ENCODE results near the gene CENPT. TPM values are rescaled to one million over a fixed set of nuclear protein-coding genes. Genes with fewer than 3 reads are reported as not detected.

The CENPT gene
- total and polyA plus RNA-seq, 10 of the 15 experiments (the other 5 are each of a cell fraction or from before 2014, with no cell fraction given) = 1.1 to 45.7 (median 24.5) TPM

- Histone ChIP-seq H2AFZ (ENCODE audit: control insufficient read depth, low read depth, low read length) (peak within 1 kb of the TSS; percentile 98), H3K27me3 (replicated peaks in 1 of 2; ENCODE audit: control insufficient read depth in 2 of 2, insufficient read depth in 2 of 2, low read length in 1 of 2) (no peaks in the 10 kb centered on the region), H3K79me2 (ENCODE audit: control insufficient read depth, insufficient read depth, low read length) (peaks cover 40% of the 10 kb centered on the region), H3K4me1 (ENCODE audit: control insufficient read depth, insufficient read depth, low read length) (peaks cover 22% of the 10 kb centered on the region), H3K4me2 (ENCODE audit: control insufficient read depth, insufficient read depth) (peak within 1 kb of the TSS; percentile 92), H3K4me3 (peak within 1 kb of the TSS; percentile 94), H3K9ac (ENCODE audit: control insufficient read depth, insufficient read depth, low read length) (peak within 1 kb of the TSS; percentile 86), H3K27ac (ENCODE audit: control insufficient read depth, insufficient read depth) (peak within 1 kb of the TSS; percentile 75), H3K9me3 (replicated peaks; ENCODE audit: control insufficient read depth, insufficient read depth, low read length) (no peaks in the 10 kb centered on the region), H3K36me3 (ENCODE audit: control insufficient read depth in 2 of 2, insufficient read depth in 2 of 2, low read length in 1 of 2) (0 out of 4 replicates have a peak, but pooled peaks cover 0 to 2% of the 10 kb centered on the region in 2 experiments), H4K20me1 (ENCODE audit: control insufficient read depth, insufficient read depth) (no peaks in the 10 kb centered on the region)
- BruUV-seq (replicated peaks) = no TSS peak
- intact Hi-C loops (cut with micrococcal nuclease; ENCODE audit: unreplicated experiment) (loop anchor here (2.0 kb wide), 2 partner anchors 88 to 134 kb away; partner anchors contain the start of gene GFOD2), in situ Hi-C loops (cut with MboI) (no loop called here)
- under 1% methylated on average over 54 of the region's 54 CpGs for WGBS (ENCODE audit: insufficient coverage, insufficient replicate concordance, low lambda C conversion rate, missing lambda C conversion rate)
- FAIRE-seq (peak; percentile 89), DNase-seq (ENCODE audit: low read depth, low spot score) (peak; percentile 99), ATAC-seq (peak; percentile 93)
- RAD21 ChIA-PET (ENCODE audit: unreplicated experiment) = interaction anchor here (0.7 to 3.0 kb wide), 13 partner anchors 10 to 286 kb away, joined by 3 to 18 read pairs (median 4); partner anchors contain the start of genes GFOD2, NUTF2 and PSMB10
- POLR2A ChIA-PET = interaction anchor here (0.5 to 1.3 kb wide), 11 partner anchors 9 to 278 kb away, joined by 3 to 9 read pairs (median 4); partner anchors contain the start of genes GFOD2, NFATC3 and NUTF2
- CTCF ChIA-PET = interaction anchor here (0.7 to 3.0 kb wide), 15 partner anchors 9 to 317 kb away, joined by 3 to 41 read pairs (median 4); partner anchors contain the start of gene CARMIL2
- SMC1A ChIA-PET (ENCODE audit: uncharacterized antibody, unreplicated experiment) = interaction anchor here (0.6 to 2.0 kb wide), 16 partner anchors 9 to 314 kb away, joined by 3 to 13 read pairs (median 3); partner anchors contain the start of gene GFOD2
- TF ChIP-seq ZNF687 (IDR thresholded peaks at IDR 0.05) = no peak
- 0 out of 3 replicates have a peak, but pooled peaks have one; percentile 5 for TF ChIP-seq POU2F2 (IDR thresholded peaks at IDR 0.05; ENCODE audit: borderline replicate concordance, low read depth, low read length)
- TF ChIP-seq DPF2 (IDR thresholded peaks at IDR 0.05) = no peak; the same call in 1 of the 2 replicates
- TF ChIP-seq NR2C2 (IDR thresholded peaks at IDR 0.05; ENCODE audit: borderline replicate concordance, control insufficient read depth, insufficient read length, low read depth) = no peak
- no peak for TF ChIP-seq SMARCA5 (IDR thresholded peaks at IDR 0.05)
- TF ChIP-seq NFXL1 (IDR thresholded peaks at IDR 0.05; ENCODE audit: borderline replicate concordance) = no peak
- TF ChIP-seq USF2 (IDR thresholded peaks at IDR 0.05; ENCODE audit: borderline replicate concordance, low read depth, low read length) = no peak
- TF ChIP-seq USF1 (IDR thresholded peaks at IDR 0.05; ENCODE audit: borderline replicate concordance, extremely low read length, insufficient read depth, low read depth, low read length) = no peak
- no peak for TF ChIP-seq CHD1 (IDR thresholded peaks at IDR 0.05; ENCODE audit: low read depth, low read length)
- TF ChIP-seq MXI1 (IDR thresholded peaks at IDR 0.05; ENCODE audit: low read depth, low read length) = peak; percentile 96
- TF ChIP-seq ZNF274 (IDR thresholded peaks at IDR 0.05; ENCODE audit: insufficient read depth, insufficient read length) = no peak
- TF ChIP-seq NFIC (IDR thresholded peaks at IDR 0.05; ENCODE audit: low read depth, low read length) = no peak
- TF ChIP-seq NFYB (IDR thresholded peaks at IDR 0.05; ENCODE audit: insufficient read depth, low read depth, low read length) = peak; percentile 82
- no peak; the same call in 1 of the 2 replicates for TF ChIP-seq MLLT1 (IDR thresholded peaks at IDR 0.05)
- 0 out of 2 replicates have a peak, but pooled peaks have one; percentile 32 for TF ChIP-seq HDGF (IDR thresholded peaks at IDR 0.05)
Measured at GRCh38 chr16:67806428-67807147, 40.9 kb downstream of the CENPT start, which contains the start of the genes RANBP10 and TSNAXIP1. TSS of gene RANBP10 (minus strand) at chr16:67806560. CDS start at chr16:67806536, 24 bp downstream. TSS of gene TSNAXIP1 (plus strand) at chr16:67806889. CDS start at chr16:67807150, 261 bp downstream.

Measured in GM12878 (cell line).